Activated CD8-positive, alpha-beta memory T cell treated with anti-CD3 and anti-CD28 coated beads for 24 hours (primary cell): ENCODE results near the gene MTMR1.
A peak's percentile ranks its signal among the peaks of the same experiment; 100 is the strongest.

Experiments
- DNase-seq: peaks from one replicate; pipeline ENCODE4 v3.0.0-alpha.2; 2020

The MTMR1 gene

DNA sequence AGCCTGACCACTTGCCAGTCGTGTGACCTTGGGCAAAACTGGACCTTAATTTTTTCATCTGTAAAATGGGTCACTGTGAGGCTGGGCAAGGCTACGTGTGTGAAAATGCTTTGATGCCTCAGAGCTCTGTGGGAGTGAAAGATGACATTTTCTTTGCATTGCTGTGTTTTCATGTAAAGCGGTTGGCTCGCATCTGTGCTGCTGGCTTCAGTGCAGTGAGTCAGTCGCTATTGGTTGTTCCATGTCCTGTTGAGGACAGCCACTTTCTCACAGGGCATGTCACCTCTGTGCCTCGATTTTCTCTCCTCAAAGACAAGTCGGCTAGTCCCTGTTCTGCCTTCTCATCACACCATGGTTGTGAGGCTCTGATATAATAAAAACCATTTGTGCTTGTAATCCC is 4.4 kb downstream of the MTMR1 start:
- no peak for DNase-seq

GRCh38 chrX:150698981-150699380 is 5.8 kb downstream of the MTMR1 start:
- no peak for DNase-seq

DNA sequence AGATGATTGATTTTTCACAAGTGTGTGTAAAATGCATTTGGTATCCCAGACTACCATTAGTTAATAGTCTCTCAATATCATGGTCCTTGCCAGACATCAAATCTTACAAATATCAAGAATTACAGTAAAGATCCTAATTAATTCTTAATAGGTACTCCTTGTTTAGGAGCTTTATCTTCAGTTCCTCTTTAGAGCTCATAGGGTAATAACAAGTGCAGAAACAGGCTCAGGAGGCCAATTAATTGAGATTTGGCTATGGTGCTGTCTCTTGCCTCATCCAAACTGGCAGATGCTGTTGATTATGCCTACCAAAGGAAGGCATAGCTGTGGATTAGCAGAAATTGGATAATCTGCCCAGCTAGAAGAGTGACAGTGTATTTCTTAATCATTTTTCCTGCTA is 6.9 kb downstream of the MTMR1 start:
- no peak for DNase-seq

- no peak for DNase-seq
Observed at GRCh38 chrX:150701377-150701776, 8.2 kb downstream of the MTMR1 start.

DNA sequence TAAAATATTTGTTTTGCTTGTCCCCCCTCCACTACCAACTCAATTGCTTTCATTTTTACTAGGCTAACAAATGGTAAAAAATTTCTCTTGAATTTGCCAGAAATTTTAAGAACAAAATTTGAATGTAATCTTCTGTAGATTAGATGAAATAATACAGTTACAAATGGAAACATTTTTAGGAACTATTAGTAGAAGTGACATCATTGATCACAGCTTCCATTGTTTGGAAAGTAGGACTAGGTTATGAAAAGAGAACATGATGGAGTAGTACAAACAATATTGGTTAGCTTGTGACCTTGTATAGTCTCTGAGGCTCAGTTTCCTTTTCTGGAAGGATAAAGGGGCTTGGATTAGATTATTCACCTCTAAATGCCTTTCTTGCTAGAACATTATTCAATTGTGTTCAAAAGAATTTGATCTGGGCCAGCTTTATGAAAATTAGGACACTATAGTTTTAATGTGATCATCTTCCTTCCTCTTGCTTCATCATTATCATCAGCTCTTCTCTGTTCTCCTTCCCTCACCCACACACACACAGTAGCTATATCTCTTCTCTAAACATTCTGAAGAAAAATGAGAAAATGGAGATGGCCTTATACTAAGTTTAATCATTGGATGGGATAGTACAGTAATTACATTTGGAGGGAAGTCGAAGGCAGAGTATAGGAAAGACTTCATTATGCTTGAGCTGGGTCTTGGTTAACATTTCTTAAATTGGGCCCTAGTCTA is 9.9 kb downstream of the MTMR1 start:
- no peak for DNase-seq

DNA sequence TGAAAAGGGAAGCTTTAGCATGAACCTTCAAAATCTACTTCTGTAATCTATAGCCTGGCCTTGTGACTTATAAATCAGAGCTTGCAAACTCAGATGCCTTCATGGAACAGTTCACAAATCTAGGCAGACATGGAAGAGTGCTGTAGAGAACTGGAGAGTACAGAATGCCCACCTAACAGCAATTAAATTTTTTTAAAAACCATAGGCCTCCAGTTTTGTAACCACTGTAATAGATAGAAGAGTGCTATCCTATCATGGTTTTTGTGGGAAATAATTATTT is 10.4 kb downstream of the MTMR1 start:
- DNase-seq: no peak

DNA sequence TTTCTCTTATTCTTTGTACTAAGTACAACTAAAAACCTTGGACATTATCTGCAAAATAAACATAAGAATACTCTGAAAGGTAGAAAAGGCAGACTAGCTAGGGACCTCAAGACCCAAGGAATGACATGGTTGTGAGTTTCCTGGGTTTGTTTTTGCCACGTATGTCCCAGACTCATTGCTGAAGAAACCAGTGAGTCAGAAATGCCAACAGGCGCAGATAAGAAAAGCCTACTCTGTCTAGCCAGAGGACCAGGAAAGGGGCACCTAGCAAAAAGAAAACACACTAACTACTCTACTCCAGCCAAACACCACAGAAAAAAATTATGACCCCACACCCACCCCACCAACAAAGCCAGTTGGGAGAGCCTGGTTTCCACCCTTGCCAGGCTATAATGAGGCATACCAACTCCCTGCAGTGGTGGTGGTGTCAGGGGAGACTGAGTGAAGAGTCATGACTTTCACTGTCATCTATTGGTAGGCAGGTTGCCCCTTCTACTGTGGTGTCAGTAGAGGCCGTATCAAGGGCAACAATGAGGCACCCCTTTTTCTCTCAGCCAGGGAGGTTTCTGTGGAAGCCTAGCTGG is 10.9 kb downstream of the MTMR1 start:
- DNase-seq: no peak

GRCh38 chrX:150712619-150713018 is 19.4 kb downstream of the MTMR1 start:
- no peak for DNase-seq

DNA sequence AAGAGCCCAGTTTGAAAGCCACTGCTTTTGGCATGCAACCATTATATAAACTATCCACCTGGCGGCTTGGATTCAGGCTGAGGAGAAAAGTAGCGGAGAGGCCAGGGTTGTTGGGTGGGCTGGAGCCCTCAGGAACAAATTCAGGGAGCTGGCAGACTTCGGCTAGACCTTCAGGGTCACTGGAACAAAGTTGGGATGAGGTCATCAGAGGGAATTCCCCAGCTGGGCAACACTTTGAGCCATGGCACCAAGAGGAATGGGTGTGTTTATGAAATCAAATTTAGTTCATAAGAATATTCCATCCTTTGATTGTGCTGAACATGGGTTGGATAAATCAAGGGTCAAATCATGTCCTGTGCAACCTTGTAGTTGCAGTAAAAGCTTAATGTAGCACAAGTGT is 22.0 kb downstream of the MTMR1 start:
- DNase-seq: no peak

DNA sequence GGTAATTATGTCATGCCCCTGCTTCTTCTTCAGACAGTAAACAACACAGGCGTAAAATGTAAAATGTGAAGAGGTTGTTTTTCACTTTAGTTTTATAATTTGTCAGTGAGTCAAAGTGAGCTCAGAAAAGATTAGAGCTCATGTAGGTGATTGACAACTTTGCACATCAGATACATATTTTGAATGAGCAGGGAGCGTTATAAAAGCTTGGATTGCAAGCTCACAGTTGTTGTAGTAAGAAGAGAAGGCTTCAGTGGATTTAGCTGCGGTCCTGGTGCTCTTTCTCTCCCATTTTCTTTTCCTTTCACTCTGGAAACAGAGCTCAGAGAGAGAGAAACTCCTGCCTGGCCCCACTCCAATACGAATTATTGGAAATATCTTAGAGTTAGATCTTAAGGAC is 26.4 kb downstream of the MTMR1 start:
- no peak for DNase-seq

- DNase-seq: no peak
Observed at GRCh38 chrX:150729956-150730355, 36.8 kb downstream of the MTMR1 start.

DNA sequence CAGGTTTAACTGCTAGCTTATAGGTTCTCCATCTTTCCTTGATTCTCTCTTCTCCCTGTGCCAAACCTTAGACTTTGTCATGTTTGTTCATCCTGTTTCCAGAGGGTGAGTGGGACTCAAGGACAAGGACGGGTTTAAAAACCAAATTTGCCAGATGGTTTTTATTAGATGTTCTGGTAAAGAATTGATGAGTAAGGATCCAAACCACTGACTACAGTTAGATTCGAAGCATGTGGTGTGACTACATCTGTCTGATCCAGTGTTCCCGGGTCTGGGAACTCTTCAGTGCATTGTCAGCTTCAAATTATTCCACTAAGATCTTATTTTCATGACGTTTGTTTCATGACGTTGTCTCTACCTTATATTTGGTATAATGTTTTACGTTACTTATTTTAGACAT is 37.5 kb downstream of the MTMR1 start:
- DNase-seq: no peak

GRCh38 chrX:150731795-150732194 is 38.6 kb downstream of the MTMR1 start:
- no peak for DNase-seq

DNA sequence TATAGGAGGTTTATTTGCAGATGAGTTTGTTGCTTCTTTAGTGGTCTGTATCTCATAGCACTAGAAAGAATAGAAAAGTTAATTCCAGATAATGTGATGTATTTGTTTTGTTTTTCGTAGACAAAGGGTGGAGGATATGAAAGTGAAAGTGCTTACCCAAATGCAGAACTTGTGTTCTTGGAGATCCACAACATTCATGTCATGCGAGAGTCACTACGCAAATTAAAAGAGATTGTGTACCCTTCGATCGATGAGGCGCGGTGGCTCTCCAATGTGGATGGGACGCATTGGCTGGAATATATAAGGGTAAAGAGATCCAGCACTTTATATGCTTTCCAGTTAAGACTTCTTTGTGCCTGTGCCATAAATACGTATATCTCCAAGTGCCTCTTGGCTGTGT is 43.3 kb downstream of the MTMR1 start:
- no peak for DNase-seq

DNA sequence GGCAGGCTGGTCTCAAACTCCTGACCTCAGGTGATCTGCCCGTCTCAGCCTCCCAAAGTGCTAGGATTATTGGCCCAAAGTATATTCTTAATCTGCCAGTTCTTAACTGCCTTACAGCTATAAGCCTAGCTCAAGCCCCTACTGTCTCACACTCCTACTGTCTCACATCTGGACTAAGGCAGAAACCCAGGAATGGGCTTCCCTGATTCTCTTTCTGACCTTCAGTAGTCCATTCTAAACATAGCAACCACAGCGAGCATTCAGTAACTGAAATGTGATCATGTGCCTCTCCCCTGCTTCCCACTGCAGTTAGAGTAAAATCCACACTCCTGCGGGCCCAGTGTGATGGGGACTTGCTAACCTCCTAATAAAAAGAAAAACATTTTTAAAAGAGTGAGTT is 58.9 kb downstream of the MTMR1 start:
- no peak for DNase-seq

GRCh38 chrX:150753357-150753756 is 60.2 kb downstream of the MTMR1 start:
- DNase-seq: no peak

- no peak for DNase-seq
Observed at GRCh38 chrX:150753968-150754367, 60.8 kb downstream of the MTMR1 start.

GRCh38 chrX:150757371-150757770 is 64.2 kb downstream of the MTMR1 start:
- peak; percentile 30 for DNase-seq

DNA sequence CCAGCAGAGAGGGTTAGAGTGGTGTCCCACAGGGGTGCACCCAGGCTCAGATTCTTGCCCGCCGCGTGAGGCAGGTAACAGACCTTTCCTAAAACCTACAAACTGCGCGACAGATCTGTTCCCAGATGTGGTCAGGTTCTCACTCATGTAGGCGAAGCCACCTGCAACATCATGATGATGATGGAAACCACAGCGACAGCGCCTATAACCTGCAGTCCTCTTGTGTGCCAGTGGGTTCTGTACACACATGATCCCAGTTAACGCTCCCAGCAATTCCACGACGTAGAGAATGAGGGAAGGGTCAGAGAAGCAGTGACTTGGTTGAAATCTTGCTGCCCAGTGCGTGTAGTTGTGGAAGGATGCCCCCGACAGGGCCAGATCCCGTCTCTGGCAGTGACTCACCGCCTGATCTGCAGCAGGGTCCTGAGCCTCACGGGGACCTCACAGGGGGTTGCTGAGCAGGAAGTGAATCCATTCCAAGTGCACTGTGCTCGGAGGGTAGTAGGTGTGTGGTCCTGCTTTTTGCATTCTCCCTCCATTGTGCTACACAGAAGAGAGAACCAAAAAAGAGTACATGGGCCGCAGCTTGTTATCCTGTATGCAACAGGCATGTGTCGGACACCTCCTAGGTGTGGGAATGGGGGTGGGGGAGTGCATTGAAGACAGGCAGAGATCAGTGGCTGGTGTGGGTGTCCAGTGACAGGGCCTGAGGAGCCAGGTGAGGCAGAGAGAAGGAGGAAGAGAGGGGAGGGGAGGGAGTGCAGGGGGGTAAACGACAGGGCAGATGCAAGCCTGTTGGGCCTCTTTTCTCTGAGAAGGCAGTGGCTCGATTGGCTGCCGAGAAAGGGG is 66.6 kb downstream of the MTMR1 start:
- DNase-seq: peak; percentile 42

- peak; percentile 52 for DNase-seq
Observed at GRCh38 chrX:150761176-150761818, 68.1 kb downstream of the MTMR1 start.

DNA sequence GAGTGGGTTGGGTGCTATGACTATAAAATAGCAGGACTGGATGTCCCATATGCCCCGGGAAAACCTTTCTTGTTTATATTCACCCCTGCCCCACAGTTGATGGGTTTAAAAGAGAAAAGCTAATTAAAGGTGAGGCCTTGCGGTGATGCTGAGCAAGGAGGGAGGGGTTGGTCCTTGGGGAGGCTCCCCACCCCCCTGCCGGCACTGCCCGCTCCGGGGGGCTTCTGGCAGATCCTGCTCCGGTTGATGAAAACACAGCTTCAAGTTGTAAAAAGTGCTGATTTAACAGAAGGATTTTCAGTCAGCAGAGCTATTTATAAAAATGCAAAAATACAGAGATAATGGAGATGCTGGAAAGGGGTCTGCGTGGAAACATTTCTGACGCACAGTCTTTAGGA is 68.6 kb downstream of the MTMR1 start:
- DNase-seq: no peak

DNA sequence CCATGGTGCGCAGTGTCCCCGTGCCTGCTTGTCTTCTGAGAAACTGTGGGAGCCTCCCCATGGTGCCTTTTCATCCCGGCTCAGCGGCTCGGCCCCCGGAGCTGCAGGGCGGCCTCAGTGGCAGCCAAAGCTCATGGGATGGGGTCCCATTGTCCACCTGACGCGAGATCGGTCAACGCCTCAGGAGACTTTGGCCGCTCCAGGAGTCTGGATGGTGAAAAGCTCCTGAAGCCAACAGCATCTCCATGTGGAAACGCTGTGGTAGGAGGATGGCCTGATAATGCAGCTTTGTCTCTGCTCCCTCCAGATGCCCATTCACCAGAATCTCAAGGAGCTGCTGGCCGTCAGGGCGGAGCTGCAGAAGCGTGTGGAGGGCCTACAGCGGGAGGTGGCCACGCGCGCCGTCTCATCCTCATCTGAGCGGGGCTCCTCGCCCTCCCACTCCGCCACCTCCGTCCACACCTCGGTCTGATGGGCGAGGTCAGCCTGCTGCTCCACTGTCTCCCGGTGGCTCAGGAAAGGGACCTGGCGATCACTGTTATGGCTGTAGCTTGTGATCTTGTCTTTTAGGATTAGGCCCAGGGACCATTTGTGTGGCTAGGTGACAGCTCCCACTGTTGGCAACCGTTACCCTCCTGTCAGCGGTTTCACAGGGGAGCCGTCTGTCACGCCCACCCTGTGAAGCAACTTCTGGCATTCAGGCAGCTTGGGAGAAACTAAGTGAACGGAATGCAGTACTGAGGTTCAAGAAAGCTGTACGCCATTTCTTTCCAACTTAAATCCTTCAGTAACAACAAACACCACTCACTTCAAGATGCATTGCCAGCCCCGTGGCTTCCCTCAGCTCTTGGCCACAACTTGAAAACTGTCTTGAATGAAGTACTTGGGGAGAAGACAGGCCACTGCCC is 69.3 kb downstream of the MTMR1 start:
- DNase-seq: peak; percentile 49

GRCh38 chrX:150763303-150763797 is 70.2 kb downstream of the MTMR1 start:
- DNase-seq: no peak
